RWPE1 (cell line): ENCODE data around the gene GDPGP1.
"Not testable (repeated sequence)": the region's sequence is repeated elsewhere in the genome, so short reads cannot be mapped to it uniquely, and the experiment has no call there.

Experiments used
- CTCF ChIA-PET: fragments of 350-600 bp; sonication (Branson Sonifier 250); formaldehyde crosslinking; extraction: SDS; loops from one replicate; lab custom pipeline; 2021; lab: Yijun Ruan, JAX
- POLR2A ChIA-PET: fragments of 400-600 bp; formaldehyde crosslinking; extraction: SDS; loops from one replicate; lab custom pipeline; 2020; ENCODE audit warnings: antibody characterized with exemption; ENCODE audit not compliant: low non-redundant PET; lab: Yijun Ruan, JAX
- DNase-seq: peaks from one replicate; pipeline ENCODE4 v3.0.0; 2012; ENCODE audit warnings: low spot score
- H3K27ac ChIP-seq: fragments of 450-650 bp; 2 replicates; pipeline ENCODE4 v1.5.1; 2017
- CTCF ChIP-seq: fragments of 450-650 bp; conservative IDR thresholded peaks from 2 replicates; pipeline ENCODE4 v1.5.1; 2017; ENCODE audit warnings: low read depth, mild to moderate bottlenecking

The GDPGP1 gene

DNA sequence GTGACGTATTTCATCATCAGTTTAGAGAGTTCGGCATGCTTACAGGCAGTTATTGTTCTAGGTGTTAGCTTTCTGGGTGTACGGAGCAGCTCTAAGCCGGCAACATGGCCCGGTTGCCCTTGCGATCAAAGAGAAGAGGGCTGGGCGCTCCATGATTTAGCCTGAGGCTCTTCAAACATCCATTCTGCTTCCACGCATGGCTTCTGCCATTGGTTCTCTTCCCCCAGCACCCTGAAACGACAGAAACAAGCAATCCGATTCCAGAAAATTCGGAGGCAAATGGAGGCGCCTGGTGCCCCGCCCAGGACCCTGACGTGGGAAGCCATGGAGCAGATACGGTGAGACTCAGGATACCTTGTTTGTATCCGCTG, 32.0 kb downstream of the GDPGP1 start:
- TF ChIP-seq CTCF = no peak
- DNase-seq = peak; percentile 44
- CTCF ChIA-PET = interaction anchor here (0.6 kb wide), 1 partner anchor 621 kb away, joined by 6 read pairs; no protein-coding TSS in a partner anchor
- POLR2A ChIA-PET = interaction anchor here (0.6 kb wide), 1 partner anchor 26 kb away, joined by 3 read pairs; no protein-coding TSS in a partner anchor
- peak overlapping the region; percentile 95 for H3K27ac ChIP-seq

- CTCF ChIA-PET = interaction anchor here (0.6 kb wide), 1 partner anchor 620 kb away, joined by 6 read pairs; no protein-coding TSS in a partner anchor
- peak overlapping the region; percentile 95 for H3K27ac ChIP-seq
- POLR2A ChIA-PET = no interaction called here
- no peak for DNase-seq
- TF ChIP-seq CTCF = no peak
Observed at GRCh38 chr15:90266485-90266884, 32.5 kb downstream of the GDPGP1 start.

DNA sequence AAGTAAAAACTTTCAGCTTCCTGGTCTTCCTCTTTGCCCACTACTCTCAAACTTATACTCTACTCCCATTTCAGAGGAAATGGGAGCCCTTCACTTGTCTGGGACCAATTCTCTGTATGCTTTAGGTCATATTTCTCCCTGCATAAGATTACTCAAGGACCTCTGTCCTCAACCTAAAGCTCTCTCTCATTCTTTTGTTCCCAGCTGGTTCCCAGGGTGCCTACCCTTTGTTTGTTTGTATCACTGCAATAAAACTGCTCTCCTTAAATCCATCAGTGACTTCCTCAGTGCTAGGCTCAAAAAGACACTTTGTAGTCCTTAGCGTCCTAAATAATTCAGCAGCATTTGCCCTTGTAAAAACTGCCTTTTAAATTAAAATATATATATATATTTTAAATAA, 34.4 kb downstream of the GDPGP1 start:
- H3K27ac ChIP-seq = no peak overlapping the region
- ChIA-PET POLR2A (interaction anchor here (0.7 kb wide), 1 partner anchor 565 kb away, joined by 5 read pairs; no protein-coding TSS in a partner anchor), CTCF (interaction anchor here (0.6 to 1.4 kb wide), 2 partner anchors 25 to 153 kb away, joined by 3 to 4 read pairs; no protein-coding TSS in a partner anchor)

GRCh38 chr15:90270502-90271150, 36.6 kb downstream of the GDPGP1 start:
- no peak for DNase-seq
- H3K27ac ChIP-seq = peak overlapping the region; percentile 31
- ChIA-PET POLR2A (no interaction called here), CTCF (interaction anchor here (1.5 kb wide), 1 partner anchor 17 kb away, joined by 8 read pairs; no protein-coding TSS in a partner anchor)
- TF ChIP-seq CTCF = no peak

More for the DNA sequence above, 34.4 kb downstream of the GDPGP1 start:
- DNase-seq = no peak
- no peak for TF ChIP-seq CTCF

DNA sequence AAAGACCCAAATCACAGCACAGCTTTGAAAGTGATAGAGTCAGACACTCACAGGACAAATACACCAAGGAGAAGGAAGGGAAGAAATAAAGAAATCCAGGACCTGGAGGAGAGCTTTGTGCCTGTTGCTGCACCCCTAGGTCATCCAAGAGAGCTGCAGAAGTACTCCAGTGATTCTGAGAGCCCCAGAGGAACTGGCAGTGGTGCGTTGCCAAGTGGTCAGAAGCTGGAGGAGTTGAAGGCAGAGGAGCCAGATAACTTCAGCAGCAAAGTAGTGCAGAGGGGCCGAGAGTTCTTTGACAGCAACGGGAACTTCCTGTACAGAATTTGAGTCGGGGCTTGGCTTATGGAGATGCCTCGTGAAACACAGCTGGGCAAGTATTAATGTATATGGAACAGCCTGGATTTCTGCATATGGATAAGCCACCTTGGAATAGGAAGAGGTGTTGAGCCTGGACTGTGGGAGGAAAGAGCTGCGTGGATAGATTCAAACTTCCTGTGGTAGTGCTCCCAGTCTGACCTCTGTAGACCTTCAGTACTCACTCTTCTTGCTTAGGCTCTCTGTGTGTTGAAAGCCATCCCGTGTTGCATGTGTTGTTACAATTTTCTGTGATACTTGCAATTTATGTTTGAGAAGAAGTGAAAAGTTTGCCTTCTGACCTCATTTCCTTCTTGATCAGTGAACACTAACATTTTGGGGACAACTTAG, 37.6 kb downstream of the GDPGP1 start:
- ChIA-PET POLR2A (interaction anchor here (0.5 kb wide), 1 partner anchor 49 kb away, joined by 11 read pairs; no protein-coding TSS in a partner anchor), CTCF (no interaction called here)
- peak overlapping the region; percentile 31 for H3K27ac ChIP-seq
- TF ChIP-seq CTCF = no peak
- DNase-seq = no peak

DNA sequence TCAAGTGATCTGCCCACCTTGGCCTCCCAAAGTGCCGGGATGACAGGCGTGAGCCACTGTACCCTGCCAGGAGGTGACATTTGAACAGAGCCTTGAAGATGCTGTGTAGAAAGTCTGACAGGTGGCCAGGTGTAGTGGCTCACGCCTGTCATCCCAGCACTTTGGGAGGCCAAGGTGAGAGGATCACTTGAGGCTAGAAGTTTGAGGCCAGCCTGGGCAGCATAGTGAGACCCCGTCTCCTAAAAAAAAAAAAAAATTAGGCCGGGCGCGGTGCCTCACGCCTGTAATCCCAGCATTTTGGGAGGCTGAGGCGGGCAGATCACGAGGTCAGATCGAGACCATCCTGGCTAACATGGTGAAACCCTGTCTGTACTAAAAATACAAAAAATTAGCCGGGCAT, 44.5 kb downstream of the GDPGP1 start:
- H3K27ac ChIP-seq, DNase-seq, POLR2A ChIA-PET: not testable (repeated sequence)
- CTCF ChIA-PET = interaction anchor here (0.6 kb wide), 1 partner anchor 46 kb away, joined by 3 read pairs; no protein-coding TSS in a partner anchor

- CTCF ChIA-PET = interaction anchor here (0.6 to 0.8 kb wide), 2 partner anchors 13 to 201 kb away, joined by 3 to 5 read pairs; no protein-coding TSS in a partner anchor
- DNase-seq, H3K27ac ChIP-seq, POLR2A ChIA-PET: not testable (repeated sequence)
Observed at GRCh38 chr15:90280743-90281142, 46.7 kb downstream of the GDPGP1 start.

DNA sequence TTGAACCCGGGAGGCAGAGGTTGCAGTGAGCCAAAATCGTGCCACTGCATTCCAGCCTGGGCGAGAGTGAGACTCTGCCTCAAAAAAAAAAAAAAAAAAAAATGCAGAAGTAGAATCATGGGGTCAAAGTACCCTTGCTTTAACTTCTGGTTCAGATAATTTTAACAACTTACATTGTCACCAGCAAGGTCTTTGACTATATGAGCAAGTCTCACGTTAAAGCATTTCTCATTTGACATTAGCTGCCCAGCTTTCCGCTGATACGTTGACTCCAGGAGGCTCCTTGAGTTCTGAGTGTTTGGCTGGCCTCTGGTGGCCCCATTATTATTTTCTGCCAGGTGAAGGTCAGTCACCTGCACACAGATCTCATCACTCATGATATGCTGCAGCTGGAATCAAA, 47.6 kb downstream of the GDPGP1 start:
- CTCF ChIA-PET, DNase-seq, H3K27ac ChIP-seq, POLR2A ChIA-PET: not testable (repeated sequence)
